Measurements from ENCODE around the gene HTT. TPM values are rescaled to one million over a fixed set of nuclear protein-coding genes. Genes with fewer than 3 reads are reported as not detected.

The HTT gene
- total RNA-seq, 1 experiment from 2014 or later = 37.4 TPM

DNA sequence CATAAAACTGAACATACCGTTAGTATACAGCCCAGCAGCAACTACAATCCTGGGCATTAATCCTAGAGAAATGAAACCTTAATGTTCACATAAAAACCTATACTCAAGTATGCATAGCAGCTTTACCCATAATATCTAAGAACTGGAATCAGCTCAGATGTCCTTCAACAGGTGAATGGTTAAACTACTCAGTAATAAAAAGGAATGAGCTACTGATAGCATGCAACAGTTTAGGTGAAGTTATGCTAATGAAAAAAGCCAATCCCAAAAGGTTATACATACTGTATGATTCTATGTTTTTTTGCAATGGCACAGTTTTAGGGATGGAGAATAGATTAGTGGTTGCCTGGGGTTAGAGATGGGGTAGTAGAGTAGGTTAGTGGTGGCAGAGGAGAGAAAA is 9.3 kb downstream of the HTT start:
- H3K27me3 ChIP-seq (ENCODE audit: insufficient read depth, low read length) = no peaks in the 10 kb centered on the region
- ATAC-seq (no peak), DNase-seq (ENCODE audit: low read depth, low spot score) (no peak)
- no peak overlapping the region for H3K9ac ChIP-seq (ENCODE audit: low read length)
- RAD21 ChIA-PET (ENCODE audit: low non-redundant PET in 1 of 2, low total read pairs in 2 of 2, uncharacterized antibody in 2 of 2, unreplicated experiment in 2 of 2) = no interaction called here
- no peak overlapping the region for H3K4me3 ChIP-seq (replicated peaks in 1 of 2; ENCODE audit: low read depth in 1 of 2, low read length in 2 of 2)
- H3K4me2 ChIP-seq (ENCODE audit: low read length) = no peak overlapping the region
- CTCF ChIA-PET = no interaction called here
- no peaks in the 10 kb centered on the region for H3K9me2 ChIP-seq (ENCODE audit: insufficient read depth)
- intact Hi-C loops (cut with micrococcal nuclease) = no loop called here
- H4K20me1 ChIP-seq (ENCODE audit: insufficient read depth) = no peaks in the 10 kb centered on the region
- H2AFZ ChIP-seq (ENCODE audit: low read depth, low read length, poor library complexity, severe bottlenecking) = no peak overlapping the region
- TF ChIP-seq POLR2AphosphoS5 (IDR thresholded peaks at IDR 0.05; ENCODE audit: low read depth, low read length) (no peak), SIN3A (IDR thresholded peaks at IDR 0.05; ENCODE audit: low read depth) (no peak), CBX3 (IDR thresholded peaks at IDR 0.05; ENCODE audit: low read depth) (no peak), EGR1 (IDR thresholded peaks at IDR 0.05; ENCODE audit: low read depth) (no peak), SP1 (IDR thresholded peaks at IDR 0.05; ENCODE audit: low read depth) (no peak), EZH2phosphoT487 (IDR thresholded peaks at IDR 0.05; ENCODE audit: borderline replicate concordance) (no peak), JUND (IDR thresholded peaks at IDR 0.05) (no peak), RAD21 (IDR thresholded peaks at IDR 0.05; ENCODE audit: low read depth) (no peak), FOSL1 (IDR thresholded peaks at IDR 0.05; ENCODE audit: low read depth) (no peak), SRF (IDR thresholded peaks at IDR 0.05; ENCODE audit: low read depth) (no peak), ZNF274 (IDR thresholded peaks at IDR 0.05; ENCODE audit: low read depth, low read length) (no peak), EZH2 (IDR thresholded peaks at IDR 0.05) (no peak)
- TF ChIP-seq, protein P1, sequence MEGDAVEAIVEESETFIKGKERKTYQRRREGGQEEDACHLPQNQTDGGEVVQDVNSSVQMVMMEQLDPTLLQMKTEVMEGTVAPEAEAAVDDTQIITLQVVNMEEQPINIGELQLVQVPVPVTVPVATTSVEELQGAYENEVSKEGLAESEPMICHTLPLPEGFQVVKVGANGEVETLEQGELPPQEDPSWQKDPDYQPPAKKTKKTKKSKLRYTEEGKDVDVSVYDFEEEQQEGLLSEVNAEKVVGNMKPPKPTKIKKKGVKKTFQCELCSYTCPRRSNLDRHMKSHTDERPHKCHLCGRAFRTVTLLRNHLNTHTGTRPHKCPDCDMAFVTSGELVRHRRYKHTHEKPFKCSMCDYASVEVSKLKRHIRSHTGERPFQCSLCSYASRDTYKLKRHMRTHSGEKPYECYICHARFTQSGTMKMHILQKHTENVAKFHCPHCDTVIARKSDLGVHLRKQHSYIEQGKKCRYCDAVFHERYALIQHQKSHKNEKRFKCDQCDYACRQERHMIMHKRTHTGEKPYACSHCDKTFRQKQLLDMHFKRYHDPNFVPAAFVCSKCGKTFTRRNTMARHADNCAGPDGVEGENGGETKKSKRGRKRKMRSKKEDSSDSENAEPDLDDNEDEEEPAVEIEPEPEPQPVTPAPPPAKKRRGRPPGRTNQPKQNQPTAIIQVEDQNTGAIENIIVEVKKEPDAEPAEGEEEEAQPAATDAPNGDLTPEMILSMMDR (IDR thresholded peaks at IDR 0.05 in 2 of 3, conservative IDR thresholded peaks at IDR 0.05 in 1 of 3; ENCODE audit: borderline replicate concordance in 1 of 3, insufficient read depth in 1 of 3, low read depth in 2 of 3, low read length in 2 of 3) = no peak
- TF ChIP-seq, protein P2, sequence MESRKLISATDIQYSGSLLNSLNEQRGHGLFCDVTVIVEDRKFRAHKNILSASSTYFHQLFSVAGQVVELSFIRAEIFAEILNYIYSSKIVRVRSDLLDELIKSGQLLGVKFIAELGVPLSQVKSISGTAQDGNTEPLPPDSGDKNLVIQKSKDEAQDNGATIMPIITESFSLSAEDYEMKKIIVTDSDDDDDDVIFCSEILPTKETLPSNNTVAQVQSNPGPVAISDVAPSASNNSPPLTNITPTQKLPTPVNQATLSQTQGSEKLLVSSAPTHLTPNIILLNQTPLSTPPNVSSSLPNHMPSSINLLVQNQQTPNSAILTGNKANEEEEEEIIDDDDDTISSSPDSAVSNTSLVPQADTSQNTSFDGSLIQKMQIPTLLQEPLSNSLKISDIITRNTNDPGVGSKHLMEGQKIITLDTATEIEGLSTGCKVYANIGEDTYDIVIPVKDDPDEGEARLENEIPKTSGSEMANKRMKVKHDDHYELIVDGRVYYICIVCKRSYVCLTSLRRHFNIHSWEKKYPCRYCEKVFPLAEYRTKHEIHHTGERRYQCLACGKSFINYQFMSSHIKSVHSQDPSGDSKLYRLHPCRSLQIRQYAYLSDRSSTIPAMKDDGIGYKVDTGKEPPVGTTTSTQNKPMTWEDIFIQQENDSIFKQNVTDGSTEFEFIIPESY (IDR thresholded peaks at IDR 0.05; ENCODE audit: extremely low read depth, insufficient replicate concordance, low read length) = no peak
- TF ChIP-seq, protein P3, sequence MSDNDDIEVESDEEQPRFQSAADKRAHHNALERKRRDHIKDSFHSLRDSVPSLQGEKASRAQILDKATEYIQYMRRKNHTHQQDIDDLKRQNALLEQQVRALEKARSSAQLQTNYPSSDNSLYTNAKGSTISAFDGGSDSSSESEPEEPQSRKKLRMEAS (IDR thresholded peaks at IDR 0.05) = no peak
- TF ChIP-seq, protein P4, sequence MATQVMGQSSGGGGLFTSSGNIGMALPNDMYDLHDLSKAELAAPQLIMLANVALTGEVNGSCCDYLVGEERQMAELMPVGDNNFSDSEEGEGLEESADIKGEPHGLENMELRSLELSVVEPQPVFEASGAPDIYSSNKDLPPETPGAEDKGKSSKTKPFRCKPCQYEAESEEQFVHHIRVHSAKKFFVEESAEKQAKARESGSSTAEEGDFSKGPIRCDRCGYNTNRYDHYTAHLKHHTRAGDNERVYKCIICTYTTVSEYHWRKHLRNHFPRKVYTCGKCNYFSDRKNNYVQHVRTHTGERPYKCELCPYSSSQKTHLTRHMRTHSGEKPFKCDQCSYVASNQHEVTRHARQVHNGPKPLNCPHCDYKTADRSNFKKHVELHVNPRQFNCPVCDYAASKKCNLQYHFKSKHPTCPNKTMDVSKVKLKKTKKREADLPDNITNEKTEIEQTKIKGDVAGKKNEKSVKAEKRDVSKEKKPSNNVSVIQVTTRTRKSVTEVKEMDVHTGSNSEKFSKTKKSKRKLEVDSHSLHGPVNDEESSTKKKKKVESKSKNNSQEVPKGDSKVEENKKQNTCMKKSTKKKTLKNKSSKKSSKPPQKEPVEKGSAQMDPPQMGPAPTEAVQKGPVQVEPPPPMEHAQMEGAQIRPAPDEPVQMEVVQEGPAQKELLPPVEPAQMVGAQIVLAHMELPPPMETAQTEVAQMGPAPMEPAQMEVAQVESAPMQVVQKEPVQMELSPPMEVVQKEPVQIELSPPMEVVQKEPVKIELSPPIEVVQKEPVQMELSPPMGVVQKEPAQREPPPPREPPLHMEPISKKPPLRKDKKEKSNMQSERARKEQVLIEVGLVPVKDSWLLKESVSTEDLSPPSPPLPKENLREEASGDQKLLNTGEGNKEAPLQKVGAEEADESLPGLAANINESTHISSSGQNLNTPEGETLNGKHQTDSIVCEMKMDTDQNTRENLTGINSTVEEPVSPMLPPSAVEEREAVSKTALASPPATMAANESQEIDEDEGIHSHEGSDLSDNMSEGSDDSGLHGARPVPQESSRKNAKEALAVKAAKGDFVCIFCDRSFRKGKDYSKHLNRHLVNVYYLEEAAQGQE (IDR thresholded peaks at IDR 0.05; ENCODE audit: low read depth) = no peak
- H3K9me3 ChIP-seq (ENCODE audit: control insufficient read depth in 1 of 2, insufficient read depth in 1 of 2, low read depth in 1 of 2, low read length in 2 of 2) = no peaks in the 10 kb centered on the region
- no TSS peak for BruUV-seq (replicated peaks)
- peaks cover 61% of the 10 kb centered on the region for H3K79me2 ChIP-seq (ENCODE audit: insufficient read depth, low read length)
- POLR2A ChIA-PET = no interaction called here
- H3K27ac ChIP-seq (ENCODE audit: low read depth, low read length) = no peak overlapping the region
- no peaks in the 10 kb centered on the region for H3K36me3 ChIP-seq (ENCODE audit: control insufficient read depth in 1 of 2, insufficient read depth in 2 of 2, low read length in 2 of 2)
- H3K4me1 ChIP-seq (ENCODE audit: control insufficient read depth in 1 of 2, insufficient read depth in 2 of 2, low read length in 2 of 2) = no peaks in the 10 kb centered on the region
